ENCODE measurements around the gene HSPA12A. TPM values are rescaled to one million over a fixed set of nuclear protein-coding genes. Genes with fewer than 3 reads are reported as not detected.

HSPA12A gene
- total RNA-seq, 4 donors from 2014 or later, result 16.4 to 24.5 (median 22.2) TPM

DNA sequence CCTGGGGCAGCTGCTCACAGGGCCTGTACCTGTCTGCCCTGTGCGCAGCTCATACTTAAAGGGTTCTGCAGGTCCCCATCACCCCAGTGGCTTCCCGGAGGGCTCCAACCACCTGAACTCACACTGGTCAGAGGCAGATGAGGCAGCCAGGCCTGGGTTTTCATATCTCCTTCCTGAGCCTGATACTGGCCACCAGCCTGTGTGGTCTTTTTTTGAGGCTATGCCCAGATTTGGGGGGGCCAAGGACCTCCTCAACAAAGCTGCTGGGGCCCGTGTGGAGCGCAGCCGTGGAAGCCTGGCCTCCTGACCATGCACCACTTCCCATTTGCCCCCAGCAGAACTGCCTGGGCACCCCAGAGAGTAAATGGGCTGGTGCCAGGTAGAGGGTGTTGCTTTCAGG lies 95.9 kb downstream of the HSPA12A start:
- no peaks in the 10 kb centered on the region for H3K36me3 ChIP-seq
- TF ChIP-seq, protein P1, sequence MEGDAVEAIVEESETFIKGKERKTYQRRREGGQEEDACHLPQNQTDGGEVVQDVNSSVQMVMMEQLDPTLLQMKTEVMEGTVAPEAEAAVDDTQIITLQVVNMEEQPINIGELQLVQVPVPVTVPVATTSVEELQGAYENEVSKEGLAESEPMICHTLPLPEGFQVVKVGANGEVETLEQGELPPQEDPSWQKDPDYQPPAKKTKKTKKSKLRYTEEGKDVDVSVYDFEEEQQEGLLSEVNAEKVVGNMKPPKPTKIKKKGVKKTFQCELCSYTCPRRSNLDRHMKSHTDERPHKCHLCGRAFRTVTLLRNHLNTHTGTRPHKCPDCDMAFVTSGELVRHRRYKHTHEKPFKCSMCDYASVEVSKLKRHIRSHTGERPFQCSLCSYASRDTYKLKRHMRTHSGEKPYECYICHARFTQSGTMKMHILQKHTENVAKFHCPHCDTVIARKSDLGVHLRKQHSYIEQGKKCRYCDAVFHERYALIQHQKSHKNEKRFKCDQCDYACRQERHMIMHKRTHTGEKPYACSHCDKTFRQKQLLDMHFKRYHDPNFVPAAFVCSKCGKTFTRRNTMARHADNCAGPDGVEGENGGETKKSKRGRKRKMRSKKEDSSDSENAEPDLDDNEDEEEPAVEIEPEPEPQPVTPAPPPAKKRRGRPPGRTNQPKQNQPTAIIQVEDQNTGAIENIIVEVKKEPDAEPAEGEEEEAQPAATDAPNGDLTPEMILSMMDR (IDR thresholded peaks at IDR 0.05), result no peak
- no peak overlapping the region for H3K27ac ChIP-seq (replicated peaks in 1 of 4)
- H3K4me3 ChIP-seq, result no peak overlapping the region
- intact Hi-C loops (cut with DNase I), result no loop called here
- DNase-seq (ENCODE audit: extremely low spot score), result peak; percentile 87
- no peaks in the 10 kb centered on the region for H3K4me1 ChIP-seq
- H3K27me3 ChIP-seq, result peaks cover 0 to 6% (median 0%) of the 10 kb centered on the region in 4 donors
- WGBS, result 93% methylated on average over 4 of the region's 5 CpGs
- H3K9me3 ChIP-seq, result peaks cover 0 to 6% (median 0%) of the 10 kb centered on the region in 4 donors

GRCh38 chr10:116637830-116638229 lies 104.5 kb downstream of the HSPA12A start:
- WGBS, result 25% methylated on average over 1 of the region's 1 CpG
- no peaks in the 10 kb centered on the region for H3K27me3 ChIP-seq
- intact Hi-C loops (cut with DNase I), result no loop called here
- peaks cover 0 to 7% (median 2%) of the 10 kb centered on the region in 4 donors for H3K9me3 ChIP-seq
- H3K4me1 ChIP-seq, result no peaks in the 10 kb centered on the region
- no peak overlapping the region for H3K4me3 ChIP-seq
- no peaks in the 10 kb centered on the region for H3K36me3 ChIP-seq
- TF ChIP-seq EP300 (IDR thresholded peaks at IDR 0.05) (no peak), POLR2AphosphoS5 (IDR thresholded peaks at IDR 0.05) (no peak), POLR2A (IDR thresholded peaks at IDR 0.05; ENCODE audit: low read depth) (no peak)
- TF ChIP-seq, protein P1 (IDR thresholded peaks at IDR 0.05), result no peak
- no peak for DNase-seq (ENCODE audit: extremely low spot score)
- no peak overlapping the region for H3K27ac ChIP-seq (replicated peaks in 1 of 4)

DNA sequence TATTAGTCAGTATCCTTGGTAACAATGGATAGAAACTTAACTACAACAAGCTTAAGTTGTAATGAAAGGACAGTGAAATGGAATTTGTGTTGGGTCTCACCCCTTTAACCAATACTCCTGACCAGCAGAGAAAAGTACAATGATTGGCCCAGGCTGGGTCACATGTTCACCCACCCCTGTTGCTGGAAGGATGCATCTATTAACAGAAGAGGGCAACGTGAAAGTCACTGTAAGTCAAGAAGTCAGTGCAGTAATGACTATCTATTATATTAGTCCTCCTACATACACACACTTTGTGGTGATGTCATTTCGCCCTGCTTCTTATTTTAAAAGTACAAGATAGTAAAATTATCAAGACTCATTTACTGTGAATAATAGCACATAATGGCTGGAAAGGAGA lies 105.4 kb downstream of the HSPA12A start:
- peaks cover 0 to 7% (median 2%) of the 10 kb centered on the region in 4 donors for H3K9me3 ChIP-seq
- TF ChIP-seq POLR2A (IDR thresholded peaks at IDR 0.05; ENCODE audit: low read depth) (no peak), EP300 (IDR thresholded peaks at IDR 0.05) (no peak), POLR2AphosphoS5 (IDR thresholded peaks at IDR 0.05) (no peak)
- TF ChIP-seq, protein P1 (IDR thresholded peaks at IDR 0.05), result no peak
- WGBS, result 54% methylated on average over 2 of the region's 2 CpGs
- DNase-seq (ENCODE audit: extremely low spot score), result no peak
- no peak overlapping the region for H3K4me3 ChIP-seq
- H3K4me1 ChIP-seq, result no peaks in the 10 kb centered on the region
- H3K27me3 ChIP-seq, result no peaks in the 10 kb centered on the region
- no peaks in the 10 kb centered on the region for H3K36me3 ChIP-seq
- intact Hi-C loops (cut with DNase I), result no loop called here
- no peak overlapping the region for H3K27ac ChIP-seq (replicated peaks in 1 of 4)

DNA sequence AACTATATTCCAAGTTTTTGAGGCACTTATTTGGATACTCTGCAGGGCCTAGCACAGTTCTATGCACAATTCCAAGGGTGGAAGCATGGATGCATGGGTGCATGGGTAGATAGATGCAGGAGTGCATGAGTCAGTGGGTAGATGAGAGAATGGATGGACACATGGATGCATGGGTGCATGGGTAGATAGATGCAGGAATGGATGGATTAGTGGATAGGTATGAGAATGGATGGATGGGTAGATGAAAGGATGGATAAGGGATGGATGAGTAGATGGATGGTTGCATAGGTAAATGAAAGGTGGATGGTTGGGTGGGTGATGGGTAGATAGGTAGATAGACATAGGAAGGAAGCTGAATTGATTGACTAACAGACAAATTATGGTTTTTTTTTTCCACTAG lies 106.0 kb downstream of the HSPA12A start:
- no peak overlapping the region for H3K4me3 ChIP-seq
- no peak for DNase-seq (ENCODE audit: extremely low spot score)
- H3K27ac ChIP-seq (replicated peaks in 1 of 4), result no peak overlapping the region
- H3K9me3 ChIP-seq, result peaks cover 0 to 7% (median 2%) of the 10 kb centered on the region in 4 donors
- intact Hi-C loops (cut with DNase I), result no loop called here
- no peaks in the 10 kb centered on the region for H3K36me3 ChIP-seq
- TF ChIP-seq EP300 (IDR thresholded peaks at IDR 0.05) (no peak), POLR2AphosphoS5 (IDR thresholded peaks at IDR 0.05) (no peak), POLR2A (IDR thresholded peaks at IDR 0.05; ENCODE audit: low read depth) (no peak)
- TF ChIP-seq, protein P1 (IDR thresholded peaks at IDR 0.05), result no peak
- H3K4me1 ChIP-seq, result no peaks in the 10 kb centered on the region
- no peaks in the 10 kb centered on the region for H3K27me3 ChIP-seq

Measured in esophagus muscularis mucosa (tissue), 4 donors.